Measurements from ENCODE around the gene HS1BP3.

The HS1BP3 gene

GRCh38 chr2:20663196-20664070 is 12.5 kb upstream of the HS1BP3 start:
- DNase-seq (ENCODE audit: low read depth in 2 of 2): no peak

- no peak for DNase-seq (ENCODE audit: low read depth in 2 of 2)
Observed at GRCh38 chr2:20662308-20662937, 11.5 kb upstream of the HS1BP3 start.

- DNase-seq (ENCODE audit: low read depth in 2 of 2): peak in 1 of 2 donors; percentile 37
Observed at GRCh38 chr2:20661421-20662307, 10.8 kb upstream of the HS1BP3 start.

GRCh38 chr2:20660506-20661420 is 9.9 kb upstream of the HS1BP3 start:
- DNase-seq (ENCODE audit: low read depth in 2 of 2): no peak

- no peak for DNase-seq (ENCODE audit: low read depth in 2 of 2)
Observed at GRCh38 chr2:20657522-20658235, 6.8 kb upstream of the HS1BP3 start.

GRCh38 chr2:20656561-20656960 is 5.7 kb upstream of the HS1BP3 start:
- DNase-seq (ENCODE audit: low read depth in 2 of 2): no peak

GRCh38 chr2:20654535-20654813 is 3.6 kb upstream of the HS1BP3 start:
- DNase-seq (ENCODE audit: low read depth in 2 of 2): no peak

GRCh38 chr2:20653695-20654534 is 3.0 kb upstream of the HS1BP3 start:
- DNase-seq (ENCODE audit: low read depth in 2 of 2): no peak

GRCh38 chr2:20652673-20653575 is 2.0 kb upstream of the HS1BP3 start:
- DNase-seq (ENCODE audit: low read depth in 2 of 2): no peak

GRCh38 chr2:20652141-20652540 is 1.2 kb upstream of the HS1BP3 start:
- DNase-seq (ENCODE audit: low read depth in 2 of 2): no peak

GRCh38 chr2:20651731-20652099 is 817 bp upstream of the HS1BP3 start:
- DNase-seq (ENCODE audit: low read depth in 2 of 2): no peak

GRCh38 chr2:20650393-20650876 is 463 bp downstream of the HS1BP3 start:
- DNase-seq (ENCODE audit: low read depth in 2 of 2): no peak

GRCh38 chr2:20649976-20650375 is 922 bp downstream of the HS1BP3 start:
- no peak for DNase-seq (ENCODE audit: low read depth in 2 of 2)

GRCh38 chr2:20649576-20649975 is 1.3 kb downstream of the HS1BP3 start:
- DNase-seq (ENCODE audit: low read depth in 2 of 2): no peak

- no peak for DNase-seq (ENCODE audit: low read depth in 2 of 2)
Observed at GRCh38 chr2:20648831-20649230, 2.1 kb downstream of the HS1BP3 start.

- DNase-seq (ENCODE audit: low read depth in 2 of 2): no peak
Observed at GRCh38 chr2:20648206-20648605, 2.7 kb downstream of the HS1BP3 start.

- no peak for DNase-seq (ENCODE audit: low read depth in 2 of 2)
Observed at GRCh38 chr2:20647738-20648137, 3.2 kb downstream of the HS1BP3 start.

- no peak for DNase-seq (ENCODE audit: low read depth in 2 of 2)
Observed at GRCh38 chr2:20647211-20647610, 3.7 kb downstream of the HS1BP3 start.

GRCh38 chr2:20646446-20646845 is 4.5 kb downstream of the HS1BP3 start:
- DNase-seq (ENCODE audit: low read depth in 2 of 2): no peak

Data from stimulated activated CD8-positive, alpha-beta memory T cell treated with anti-CD3 and anti-CD28 coated beads, Interleukin-2, amount 100 ng/mL, for 48 hours (primary cell).